OCI-M2 (cell line): ENCODE data around the gene MVP.
"Not testable (repeated sequence)": the region's sequence is repeated elsewhere in the genome, so short reads cannot be mapped to it uniquely, and the experiment has no call there.

Experiments
- DNase-seq: peaks from one replicate; lab custom pipeline; 2025; ENCODE audit not compliant: unreplicated experiment; lab: John Stamatoyannopoulos, UW

The MVP gene

DNA sequence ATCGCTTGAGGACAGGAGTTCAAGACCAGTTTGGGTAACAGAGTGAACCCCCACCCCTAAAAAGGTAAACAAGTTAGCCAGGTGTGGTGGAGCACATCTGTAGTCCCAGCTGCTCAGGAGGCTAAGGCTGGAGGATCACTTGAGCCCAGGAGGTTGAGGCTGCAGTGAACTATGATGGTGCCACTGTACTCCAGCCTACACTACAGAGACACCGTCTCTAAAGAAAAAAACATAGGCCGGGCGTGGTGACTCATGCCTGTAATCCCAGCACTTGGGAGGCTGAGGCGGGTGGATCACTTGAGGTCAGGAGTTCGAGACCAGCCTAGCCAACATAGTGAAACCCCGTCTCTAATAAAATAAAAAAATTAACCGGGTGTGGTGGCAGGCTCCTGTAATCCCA is 48.8 kb downstream of the MVP start:
- DNase-seq, result not testable (repeated sequence)

DNA sequence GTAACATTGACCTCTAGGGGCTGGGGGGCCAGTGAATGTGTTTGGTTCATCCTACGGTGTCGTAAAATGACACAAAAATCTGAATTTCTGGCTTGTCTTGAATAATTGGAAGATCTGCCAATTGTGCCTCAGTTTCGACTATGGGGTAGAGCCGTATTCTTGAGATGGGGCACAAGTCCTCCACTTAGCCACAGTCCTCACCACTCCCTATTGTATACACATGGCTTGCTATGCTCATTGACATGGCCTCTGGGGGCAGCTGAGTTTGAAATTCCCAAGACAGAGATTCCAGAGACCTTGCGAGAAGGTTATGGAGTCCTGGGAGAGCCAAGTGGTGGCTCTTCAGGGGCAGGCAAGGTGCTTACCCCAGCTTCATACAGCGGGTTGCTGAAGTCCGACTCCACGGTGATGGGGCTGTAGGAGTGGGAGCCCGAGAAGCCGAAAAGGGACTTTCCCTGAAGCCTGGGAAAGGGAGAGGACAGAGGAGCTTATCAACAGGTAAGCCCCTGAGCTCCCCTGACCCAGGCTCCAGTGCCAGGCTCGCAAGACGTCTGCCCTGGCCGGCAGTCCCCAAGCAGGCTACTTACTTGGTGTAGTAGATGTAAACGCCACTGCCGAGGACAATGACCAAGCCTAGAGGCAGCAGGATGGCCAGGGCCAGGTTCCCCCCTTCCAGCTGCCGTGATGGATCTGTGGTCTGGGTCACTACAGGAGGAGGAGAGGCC is 51.7 kb downstream of the MVP start:
- DNase-seq, result no peak

DNA sequence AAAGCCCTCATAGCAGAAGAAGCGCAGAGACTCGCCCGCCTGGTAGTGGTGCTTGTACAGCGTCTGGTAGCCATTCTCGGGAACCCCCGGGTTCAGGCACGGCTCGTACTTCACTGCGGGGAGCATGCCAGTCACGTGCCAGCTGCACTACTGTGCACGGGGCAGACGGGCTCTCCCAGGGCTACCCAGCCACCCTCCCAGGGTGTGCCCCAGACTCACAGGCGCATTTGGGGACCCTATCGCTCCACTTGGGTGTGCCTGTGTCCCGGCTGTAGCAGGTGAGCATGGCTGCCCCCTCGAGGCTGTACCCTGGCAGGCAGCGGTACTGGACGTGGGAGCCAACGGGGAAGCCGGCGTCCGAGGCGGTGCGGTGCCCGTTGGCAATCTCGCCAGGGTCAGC is 53.1 kb downstream of the MVP start:
- DNase-seq, result no peak

DNA sequence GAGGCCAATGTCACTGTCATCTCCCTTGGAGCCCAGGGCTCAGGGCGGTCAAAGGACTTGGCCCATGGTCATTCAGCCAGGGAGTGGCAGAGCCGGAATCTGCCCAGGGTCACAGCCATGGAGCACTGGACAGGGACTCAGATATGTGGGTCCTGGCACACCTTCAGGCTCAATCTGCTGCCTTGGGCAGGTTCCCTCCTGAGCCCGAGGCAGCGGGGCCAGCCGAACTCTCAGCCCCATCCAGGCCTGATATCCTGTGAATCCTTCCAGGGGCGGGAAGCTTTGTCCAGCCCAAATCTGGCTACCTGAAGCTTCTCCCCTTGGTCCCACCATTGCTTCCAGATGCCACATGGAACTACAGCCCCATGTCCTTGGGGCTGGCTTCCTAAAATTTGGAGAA is 54.9 kb downstream of the MVP start:
- no peak for DNase-seq

DNA sequence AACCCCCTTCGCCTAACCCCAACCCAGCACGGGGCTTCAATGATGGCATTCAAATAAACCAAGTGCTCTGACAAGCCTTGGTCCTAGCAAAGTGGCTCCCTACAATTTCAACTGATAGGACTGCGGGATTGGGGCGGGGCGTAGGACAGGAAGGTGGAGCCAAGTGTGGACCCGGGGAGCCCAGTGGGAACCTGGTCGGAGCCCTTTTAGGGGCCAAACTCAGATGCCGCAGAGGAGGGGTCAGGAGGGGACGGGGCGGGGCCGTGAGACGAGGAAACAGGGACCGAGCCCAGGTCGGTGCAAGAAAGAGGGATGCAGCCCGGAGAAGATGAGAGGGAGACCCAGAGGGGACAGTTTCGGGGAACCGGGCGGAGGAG is 55.9 kb downstream of the MVP start:
- DNase-seq, result no peak

DNA sequence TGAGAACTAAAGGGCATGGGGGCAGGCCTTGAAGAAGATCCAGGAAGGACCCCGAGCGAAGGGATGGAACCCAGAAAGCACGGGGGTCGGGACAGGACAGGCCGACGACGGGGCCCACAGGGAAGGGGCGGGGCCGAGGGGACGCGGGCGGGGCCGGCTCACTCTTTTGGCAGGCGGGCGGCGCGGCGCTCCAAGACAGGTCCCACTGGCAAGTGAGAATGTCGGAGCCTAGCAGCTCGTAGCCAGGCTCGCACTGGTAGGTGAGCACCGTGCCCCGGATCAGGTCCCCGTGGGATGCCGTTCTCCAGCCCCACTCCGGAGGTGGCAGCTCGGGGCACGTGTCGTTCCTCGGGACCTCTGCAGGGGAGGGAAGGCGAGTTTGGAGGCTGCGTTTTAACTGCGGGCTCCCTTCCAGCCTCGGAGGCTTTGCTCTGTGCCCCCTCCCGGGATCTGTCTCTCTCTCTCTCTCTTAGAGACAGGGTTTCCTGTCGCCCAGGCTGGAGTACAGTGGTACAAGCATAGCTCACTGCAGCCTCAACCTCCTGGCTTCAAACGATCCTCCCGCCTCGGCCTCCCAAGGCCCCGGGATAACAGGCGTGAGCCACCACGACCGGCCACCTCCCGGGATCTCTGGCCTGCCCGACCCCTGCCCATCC is 56.5 kb downstream of the MVP start:
- DNase-seq, result no peak

DNA sequence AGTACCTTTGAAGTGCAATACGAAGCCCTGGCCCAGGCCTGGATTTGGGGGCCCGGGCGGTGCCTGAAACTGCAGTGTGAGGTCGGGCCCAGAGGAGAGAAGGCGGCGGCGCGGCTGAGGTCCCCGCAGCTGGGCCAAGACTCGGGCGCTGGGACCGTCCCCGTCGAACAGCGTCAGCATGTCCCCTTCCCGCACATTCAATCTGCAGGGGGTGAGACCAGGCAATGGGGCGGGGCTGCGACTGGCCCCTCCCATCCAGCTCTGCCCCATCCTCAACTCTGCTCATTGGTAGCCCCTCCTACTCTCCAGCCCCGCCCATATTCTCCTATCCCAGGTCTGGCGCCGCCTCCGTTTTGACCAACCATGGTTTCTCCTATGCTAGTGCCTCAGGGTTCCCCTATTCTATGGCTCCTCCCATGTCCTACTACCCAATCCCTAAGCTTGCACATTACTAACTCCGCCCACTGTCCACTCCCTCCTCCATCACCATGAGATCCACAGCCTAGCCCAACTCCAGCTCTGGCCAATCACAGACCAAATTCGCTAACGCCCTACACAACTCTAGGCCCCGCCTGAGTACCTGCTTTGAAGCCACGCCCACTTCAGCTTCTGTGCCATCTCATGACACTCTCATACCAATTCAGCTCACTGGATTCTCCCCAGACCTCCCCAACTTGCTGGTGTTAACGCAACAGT is 57.2 kb downstream of the MVP start:
- no peak for DNase-seq

DNA sequence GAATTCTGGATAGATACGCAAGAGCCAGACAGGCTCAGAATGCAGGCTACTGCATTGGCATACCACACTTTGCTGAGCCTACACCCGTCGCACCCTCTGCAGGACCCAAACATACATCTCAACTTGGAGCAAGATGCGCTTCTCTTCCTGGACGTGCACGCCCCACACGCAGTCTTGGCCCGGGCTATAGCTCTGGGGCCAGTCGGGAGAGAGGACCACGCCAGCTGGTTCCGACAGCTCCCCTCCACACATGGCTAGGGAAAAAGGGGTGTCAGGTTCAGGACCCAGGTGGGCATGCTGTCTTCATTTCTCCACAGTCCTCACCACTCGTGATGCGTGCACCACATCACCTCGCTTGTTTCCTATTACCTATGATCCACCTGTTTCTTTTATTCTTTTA is 57.9 kb downstream of the MVP start:
- DNase-seq, result no peak

DNA sequence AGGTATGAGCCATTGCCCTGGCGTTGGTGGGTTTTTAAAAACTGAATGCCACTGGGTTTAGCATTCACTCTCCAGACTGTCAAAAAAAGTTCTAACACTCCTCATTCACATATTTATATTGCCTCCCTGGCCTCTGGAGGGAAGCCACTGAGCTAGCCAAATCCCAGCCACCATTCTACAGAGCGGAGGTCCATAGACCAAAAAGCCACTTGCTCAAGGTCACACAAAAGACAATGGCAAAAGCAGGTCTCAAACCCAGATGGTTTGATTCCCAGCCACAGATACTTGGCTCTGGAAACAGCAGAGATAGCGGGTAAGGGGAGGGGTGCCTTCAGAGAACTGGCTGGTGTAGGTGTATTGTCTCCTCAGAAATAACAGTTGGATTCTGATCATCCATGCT is 60.8 kb downstream of the MVP start:
- no peak for DNase-seq

DNA sequence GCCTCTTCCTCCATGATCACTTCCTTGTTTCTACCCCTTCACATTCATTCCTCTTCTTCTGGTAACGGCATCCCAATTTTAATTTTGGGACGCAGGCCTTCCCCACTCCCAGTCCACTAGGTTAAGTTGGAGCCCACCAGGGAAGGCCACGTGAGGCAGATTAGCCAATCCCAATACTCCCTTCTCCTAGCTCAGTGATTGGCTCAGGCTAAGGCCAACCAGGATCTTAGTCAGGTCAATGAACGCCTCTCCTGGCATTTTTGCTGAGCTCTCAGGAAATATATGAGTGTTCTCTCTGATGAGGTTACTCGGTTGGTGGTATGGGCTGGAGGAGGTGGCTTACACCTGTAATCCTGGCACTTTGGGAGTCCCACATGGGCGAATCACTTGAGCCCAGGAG is 63.7 kb downstream of the MVP start:
- no peak for DNase-seq

DNA sequence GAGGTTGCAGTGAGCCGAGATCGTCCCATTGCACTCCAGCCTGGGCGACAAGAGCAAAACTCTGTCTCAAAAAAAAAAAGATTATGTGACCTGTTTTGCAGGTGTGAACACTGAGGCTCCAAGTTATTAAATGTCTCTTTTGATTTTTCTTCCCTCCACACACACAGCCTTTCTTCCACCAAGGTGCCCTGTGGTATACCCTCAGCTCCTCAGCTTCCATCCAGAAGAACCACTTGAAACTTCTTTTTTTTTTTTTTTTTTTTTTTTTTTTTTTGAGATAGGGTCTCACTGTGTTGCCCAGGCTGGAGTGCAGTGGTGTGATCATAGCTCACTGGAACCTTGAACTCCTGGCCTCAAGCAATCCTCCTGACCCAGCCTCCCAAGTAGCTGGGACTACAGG is 69.1 kb downstream of the MVP start:
- DNase-seq, result not testable (repeated sequence)

DNA sequence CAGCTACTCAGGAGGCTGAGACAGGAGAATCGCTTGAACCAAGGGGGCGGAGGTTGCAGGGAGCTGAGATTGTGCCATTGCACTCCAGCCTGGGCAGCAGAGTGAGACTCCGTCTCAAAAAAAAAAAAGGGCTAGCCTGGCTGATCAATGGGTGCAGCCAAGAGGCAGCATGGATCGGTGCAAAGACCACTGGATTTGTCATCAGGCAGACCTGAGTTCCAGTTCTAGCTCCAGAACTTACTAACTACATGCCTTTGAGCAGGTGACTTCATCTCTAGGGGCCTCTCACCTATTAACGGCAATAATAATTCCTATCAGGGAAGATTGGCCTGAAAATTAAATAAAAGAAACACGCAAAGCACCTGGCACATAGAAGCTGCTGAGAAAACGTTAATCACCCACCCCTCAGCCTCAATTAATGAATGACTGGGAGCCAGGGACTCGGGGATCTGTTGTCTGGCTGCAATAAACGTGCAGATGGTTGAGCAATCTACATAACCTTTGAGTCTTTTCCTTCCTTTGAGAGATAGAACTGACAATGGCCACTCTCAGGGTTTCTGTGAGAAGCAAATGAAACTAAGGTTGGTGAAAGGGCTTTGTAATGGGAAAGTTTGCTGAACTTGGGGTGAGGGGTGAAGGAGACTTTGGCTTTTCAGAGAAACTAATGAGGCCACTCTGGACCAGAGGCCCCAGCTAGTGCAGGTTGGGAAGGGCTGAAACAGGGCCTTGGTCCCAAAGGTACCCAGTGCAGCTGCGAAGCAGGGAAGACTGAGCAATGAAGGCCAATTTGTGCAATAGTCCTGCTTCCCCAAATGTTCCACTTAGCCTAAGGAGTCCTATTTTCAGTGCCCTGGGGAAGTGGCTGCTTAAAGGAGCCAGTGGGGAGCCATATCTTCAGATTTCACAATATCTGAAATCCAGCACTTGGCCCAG is 71.5 kb downstream of the MVP start:
- DNase-seq, result no peak

DNA sequence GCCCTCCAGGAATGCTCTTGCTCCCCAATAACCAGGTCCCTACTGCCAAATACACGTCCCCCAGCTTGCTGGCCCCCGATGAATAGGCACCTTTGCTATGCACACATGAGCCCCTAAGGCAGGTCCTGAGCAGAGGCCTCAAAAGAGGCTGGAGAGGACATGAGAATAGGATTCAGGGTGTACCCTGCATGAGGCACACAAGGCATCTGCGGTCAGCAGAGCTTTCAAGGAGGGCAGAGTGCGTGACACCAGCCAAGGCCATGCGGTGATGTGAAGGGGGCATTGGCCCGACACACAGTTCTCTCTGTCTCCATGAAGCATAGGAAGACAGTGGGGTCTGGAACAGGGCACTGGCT is 72.2 kb downstream of the MVP start:
- no peak for DNase-seq

DNA sequence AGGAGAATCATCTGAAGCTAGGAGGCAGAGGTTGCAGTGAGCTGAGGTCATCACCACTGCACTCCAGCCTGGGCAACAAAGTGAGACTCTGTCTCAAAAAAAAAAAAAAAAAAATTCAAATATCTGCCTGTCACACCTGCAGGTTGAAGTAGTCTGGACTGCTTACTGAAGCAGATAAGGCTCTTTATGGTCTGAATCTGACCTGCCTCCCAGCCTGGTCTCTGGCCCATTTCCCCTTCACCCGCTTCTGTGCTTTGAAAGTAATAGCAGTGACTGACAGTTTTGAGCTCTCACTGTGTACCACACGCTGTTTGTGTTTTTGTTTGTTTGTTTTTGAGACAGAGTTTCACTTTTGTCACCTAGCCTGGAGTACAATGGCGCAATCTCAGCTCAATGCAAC is 73.3 kb downstream of the MVP start:
- no peak for DNase-seq

DNA sequence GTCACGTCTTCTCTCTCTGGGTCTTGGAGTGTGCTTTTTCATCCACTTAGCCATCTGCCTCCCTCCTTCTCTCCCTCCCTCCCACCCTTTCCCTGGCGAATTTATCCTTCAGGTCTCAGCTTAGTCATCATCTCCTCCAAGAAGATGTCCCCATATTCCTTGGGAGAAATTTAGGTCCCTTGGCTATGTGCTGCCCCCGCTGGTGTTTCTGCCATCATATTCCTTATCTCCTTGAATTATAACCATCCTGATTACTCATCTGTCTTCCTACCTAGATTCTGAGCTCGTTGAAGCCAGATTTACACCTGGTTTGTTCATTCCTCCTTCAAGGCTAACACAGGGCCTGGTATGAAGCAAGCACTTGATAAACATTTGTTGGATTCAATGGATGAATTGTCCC is 74.1 kb downstream of the MVP start:
- no peak for DNase-seq

DNA sequence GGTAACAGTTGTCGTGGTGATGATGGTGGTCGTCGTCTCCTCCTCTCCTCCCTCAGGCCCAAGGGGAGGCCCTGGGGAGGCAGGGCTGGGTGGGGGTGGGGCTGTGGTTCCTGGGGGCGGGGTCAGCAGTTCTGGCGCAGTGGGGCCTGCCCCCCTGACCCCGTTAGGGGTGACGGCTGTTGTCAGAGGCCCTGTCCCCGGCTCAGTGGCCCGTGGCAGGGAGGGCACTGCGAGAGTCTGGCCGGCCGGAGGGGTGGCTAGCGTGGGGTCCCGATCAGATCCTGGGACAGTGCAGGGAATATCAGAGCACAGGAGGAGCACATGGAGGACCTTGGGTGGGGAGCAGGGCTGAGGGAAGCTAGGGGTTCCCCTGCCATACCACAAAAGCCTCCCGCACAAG is 76.6 kb downstream of the MVP start:
- no peak for DNase-seq

DNA sequence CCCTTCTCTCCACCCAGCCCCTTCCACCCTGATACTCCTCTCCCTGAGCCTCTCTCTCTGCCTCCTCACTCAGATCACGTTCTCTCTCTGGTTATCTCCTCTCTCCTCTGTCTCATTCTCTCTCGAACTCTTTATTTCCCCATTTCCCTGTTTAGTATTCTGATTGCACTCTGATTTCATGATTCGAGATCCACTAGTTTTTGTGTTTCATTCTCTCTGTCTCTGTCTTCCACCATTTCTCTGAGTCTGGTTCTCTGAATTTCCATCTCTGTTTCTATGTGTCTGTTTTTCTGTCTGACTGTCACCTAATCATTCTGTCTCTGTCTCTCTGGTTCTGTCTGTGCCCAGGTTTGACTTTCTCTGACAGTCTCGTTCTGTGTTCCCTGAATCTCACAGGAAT is 77.1 kb downstream of the MVP start:
- no peak for DNase-seq
